NT2/D1 (cell line): ENCODE results near the gene IL21R.

Source experiments
- SUZ12 ChIP-seq: IDR thresholded peaks from 2 replicates; pipeline ENCODE4 v1.6.1; 2011; ENCODE audit not compliant: insufficient read length, insufficient read depth; ENCODE audit errors: extremely low read depth
- YY1 ChIP-seq: IDR thresholded peaks from 2 replicates; pipeline ENCODE4 v1.6.1; 2011; ENCODE audit not compliant: insufficient read length, insufficient read depth
- ZNF274 ChIP-seq: IDR thresholded peaks from 2 replicates; pipeline ENCODE4 v1.6.1; 2011; ENCODE audit warnings: mild to moderate bottlenecking, low read depth, low read length

DNA sequence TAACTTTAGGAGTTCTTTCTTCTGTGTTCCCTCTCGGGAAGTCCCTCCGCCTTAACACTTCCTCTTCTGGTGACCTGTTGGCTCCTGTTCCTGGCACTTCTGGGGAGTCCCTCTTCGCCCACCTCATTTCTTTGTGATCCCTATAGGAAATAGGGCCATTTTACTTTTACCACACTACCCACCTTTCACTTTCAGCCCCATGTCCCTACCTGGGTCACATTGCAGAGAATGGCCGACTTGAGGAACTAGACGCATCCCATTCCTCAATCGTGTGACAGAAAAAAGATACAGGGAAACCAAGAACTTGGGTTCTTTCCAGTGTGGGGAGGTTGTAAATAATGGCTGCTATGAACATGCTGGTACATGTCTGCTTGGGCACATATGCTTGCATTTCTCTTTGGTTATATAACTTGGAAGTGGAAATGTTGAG is 6.6 kb downstream of the IL21R start:
- TF ChIP-seq YY1 (no peak), ZNF274 (no peak), SUZ12 (no peak)
